ENCODE measurements around the gene FBXO24.

FBXO24 gene

DNA sequence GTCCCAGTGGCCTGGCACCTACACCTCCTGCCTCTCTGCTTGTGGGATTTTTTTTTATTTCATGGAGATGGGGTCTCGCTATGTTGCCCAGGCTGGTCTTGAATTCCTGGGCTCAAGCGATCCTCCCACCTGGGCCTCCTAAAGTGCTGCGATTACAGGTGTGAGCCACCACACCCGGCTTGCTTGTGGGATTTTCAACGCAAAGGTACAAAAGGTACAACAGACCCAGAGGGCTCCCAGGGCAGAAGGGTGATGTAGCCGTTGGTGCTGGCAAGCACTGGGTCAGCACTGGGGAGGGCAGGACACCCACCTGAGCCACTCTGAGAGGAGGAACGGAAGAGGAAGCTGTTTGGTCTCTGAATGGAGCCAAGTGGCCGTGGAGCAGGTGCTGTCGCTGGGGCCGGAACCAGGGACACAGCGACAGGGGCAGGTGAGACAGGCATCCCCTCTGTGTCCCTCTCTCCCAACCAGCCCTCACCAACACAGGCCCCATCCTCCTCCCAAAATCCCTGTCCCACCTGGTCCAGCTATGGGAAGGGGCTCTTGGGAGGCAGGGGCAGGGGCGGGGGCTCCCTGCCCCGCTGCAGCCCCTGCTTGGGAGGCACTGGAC, 9.6 kb upstream of the FBXO24 start:
- no peaks in the 10 kb centered on the region for H3K9me3 ChIP-seq (ENCODE audit: low read length)
- no peak overlapping the region for H3K4me3 ChIP-seq (ENCODE audit: low read depth, low read length, poor library complexity, severe bottlenecking)
- H3K27me3 ChIP-seq (ENCODE audit: insufficient read depth, low read length): no peaks in the 10 kb centered on the region
- no peak overlapping the region for H3K4me2 ChIP-seq (ENCODE audit: low read length)
- TF ChIP-seq, protein P1, sequence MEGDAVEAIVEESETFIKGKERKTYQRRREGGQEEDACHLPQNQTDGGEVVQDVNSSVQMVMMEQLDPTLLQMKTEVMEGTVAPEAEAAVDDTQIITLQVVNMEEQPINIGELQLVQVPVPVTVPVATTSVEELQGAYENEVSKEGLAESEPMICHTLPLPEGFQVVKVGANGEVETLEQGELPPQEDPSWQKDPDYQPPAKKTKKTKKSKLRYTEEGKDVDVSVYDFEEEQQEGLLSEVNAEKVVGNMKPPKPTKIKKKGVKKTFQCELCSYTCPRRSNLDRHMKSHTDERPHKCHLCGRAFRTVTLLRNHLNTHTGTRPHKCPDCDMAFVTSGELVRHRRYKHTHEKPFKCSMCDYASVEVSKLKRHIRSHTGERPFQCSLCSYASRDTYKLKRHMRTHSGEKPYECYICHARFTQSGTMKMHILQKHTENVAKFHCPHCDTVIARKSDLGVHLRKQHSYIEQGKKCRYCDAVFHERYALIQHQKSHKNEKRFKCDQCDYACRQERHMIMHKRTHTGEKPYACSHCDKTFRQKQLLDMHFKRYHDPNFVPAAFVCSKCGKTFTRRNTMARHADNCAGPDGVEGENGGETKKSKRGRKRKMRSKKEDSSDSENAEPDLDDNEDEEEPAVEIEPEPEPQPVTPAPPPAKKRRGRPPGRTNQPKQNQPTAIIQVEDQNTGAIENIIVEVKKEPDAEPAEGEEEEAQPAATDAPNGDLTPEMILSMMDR (IDR thresholded peaks at IDR 0.05; ENCODE audit: low read length): no peak
- no peak for TF ChIP-seq EZH2 (IDR thresholded peaks at IDR 0.05; ENCODE audit: borderline replicate concordance, low read length)
- no peak overlapping the region for H3K9ac ChIP-seq (ENCODE audit: low read length)
- no peaks in the 10 kb centered on the region for H4K20me1 ChIP-seq (ENCODE audit: insufficient read depth, low read length)
- no peak overlapping the region for H3K27ac ChIP-seq (ENCODE audit: low read depth, low read length, poor library complexity, severe bottlenecking)
- H3K4me1 ChIP-seq (ENCODE audit: insufficient read depth, low read length, severe bottlenecking): peaks cover 5% of the 10 kb centered on the region
- no peak overlapping the region for H2AFZ ChIP-seq (ENCODE audit: low read length)
- no peaks in the 10 kb centered on the region for H3F3A ChIP-seq (ENCODE audit: insufficient read depth, low read length)
- H3K36me3 ChIP-seq (ENCODE audit: insufficient read depth, low read length): peaks cover 79% of the 10 kb centered on the region
- H3K9me2 ChIP-seq (ENCODE audit: low read depth, low read length): no peaks in the 10 kb centered on the region
- no peaks in the 10 kb centered on the region for H3K79me2 ChIP-seq (ENCODE audit: insufficient read depth, low read length)

DNA sequence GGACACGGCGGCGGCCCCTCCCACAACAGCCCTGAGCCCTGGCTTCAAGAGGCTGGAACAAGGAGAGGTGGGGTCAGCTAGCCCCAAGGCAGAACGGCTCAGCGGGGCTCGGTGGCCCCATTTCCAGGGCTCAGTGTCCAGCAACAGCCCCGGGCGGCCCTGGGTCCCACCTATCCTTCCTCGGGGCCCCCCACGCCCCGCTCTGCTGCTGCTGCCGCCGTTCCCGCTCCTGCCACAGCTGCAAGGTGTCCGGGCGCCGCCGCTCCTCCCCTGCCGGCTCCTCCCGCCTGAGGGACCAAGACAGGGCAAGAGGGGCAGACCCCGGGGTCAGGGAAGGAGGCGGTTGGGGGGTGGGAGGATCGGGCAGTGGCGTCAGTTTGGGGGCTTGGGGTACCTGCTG, 9.0 kb upstream of the FBXO24 start:
- TF ChIP-seq EZH2 (IDR thresholded peaks at IDR 0.05; ENCODE audit: borderline replicate concordance, low read length): no peak
- TF ChIP-seq, protein P1 (IDR thresholded peaks at IDR 0.05; ENCODE audit: low read length): no peak
- Histone ChIP-seq H3K9me2 (ENCODE audit: low read depth, low read length) (no peaks in the 10 kb centered on the region), H3K27ac (ENCODE audit: low read depth, low read length, poor library complexity, severe bottlenecking) (no peak overlapping the region), H3K4me2 (ENCODE audit: low read length) (no peak overlapping the region), H3K36me3 (ENCODE audit: insufficient read depth, low read length) (peaks cover 85% of the 10 kb centered on the region), H3K9ac (ENCODE audit: low read length) (no peak overlapping the region), H3K79me2 (ENCODE audit: insufficient read depth, low read length) (no peaks in the 10 kb centered on the region), H2AFZ (ENCODE audit: low read length) (no peak overlapping the region), H3F3A (ENCODE audit: insufficient read depth, low read length) (no peaks in the 10 kb centered on the region), H3K9me3 (ENCODE audit: low read length) (no peaks in the 10 kb centered on the region), H3K4me1 (ENCODE audit: insufficient read depth, low read length, severe bottlenecking) (no peaks in the 10 kb centered on the region), H3K27me3 (ENCODE audit: insufficient read depth, low read length) (no peaks in the 10 kb centered on the region), H4K20me1 (ENCODE audit: insufficient read depth, low read length) (no peaks in the 10 kb centered on the region), H3K4me3 (ENCODE audit: low read depth, low read length, poor library complexity, severe bottlenecking) (no peak overlapping the region)

DNA sequence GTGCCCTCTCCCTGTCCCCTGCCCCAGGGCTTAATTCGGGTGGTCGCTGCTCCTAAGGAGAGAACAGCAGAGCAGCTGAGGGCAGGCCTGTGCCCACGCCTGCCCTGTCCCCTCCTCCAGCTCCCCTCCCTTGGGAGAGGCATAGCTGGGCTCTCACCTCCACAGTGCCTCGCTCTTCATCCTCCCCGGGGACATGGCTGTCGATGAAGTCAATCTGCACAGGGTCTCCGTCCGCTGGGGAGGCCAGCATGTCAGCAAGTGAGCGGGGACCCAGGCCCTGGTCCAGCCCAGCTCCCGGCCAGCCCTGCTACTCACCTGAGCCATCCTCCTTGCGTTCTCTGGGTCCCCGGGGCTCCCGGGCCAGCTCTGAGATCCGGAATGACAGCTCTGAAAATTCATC, 8.6 kb upstream of the FBXO24 start:
- Histone ChIP-seq H3K27me3 (ENCODE audit: insufficient read depth, low read length) (no peaks in the 10 kb centered on the region), H3K4me3 (ENCODE audit: low read depth, low read length, poor library complexity, severe bottlenecking) (no peak overlapping the region), H3K4me2 (ENCODE audit: low read length) (no peak overlapping the region), H3K79me2 (ENCODE audit: insufficient read depth, low read length) (no peaks in the 10 kb centered on the region), H2AFZ (ENCODE audit: low read length) (no peak overlapping the region), H4K20me1 (ENCODE audit: insufficient read depth, low read length) (no peaks in the 10 kb centered on the region), H3F3A (ENCODE audit: insufficient read depth, low read length) (no peaks in the 10 kb centered on the region), H3K9me3 (ENCODE audit: low read length) (no peaks in the 10 kb centered on the region), H3K36me3 (ENCODE audit: insufficient read depth, low read length) (peaks cover 87% of the 10 kb centered on the region), H3K4me1 (ENCODE audit: insufficient read depth, low read length, severe bottlenecking) (no peaks in the 10 kb centered on the region), H3K9me2 (ENCODE audit: low read depth, low read length) (no peaks in the 10 kb centered on the region), H3K27ac (ENCODE audit: low read depth, low read length, poor library complexity, severe bottlenecking) (no peak overlapping the region), H3K9ac (ENCODE audit: low read length) (no peak overlapping the region)
- TF ChIP-seq EZH2 (IDR thresholded peaks at IDR 0.05; ENCODE audit: borderline replicate concordance, low read length): no peak
- TF ChIP-seq, protein P1 (IDR thresholded peaks at IDR 0.05; ENCODE audit: low read length): no peak

Data from OCI-LY1 (cell line).